ENCODE results near the gene STRADA. TPM values are rescaled to one million over a fixed set of nuclear protein-coding genes. Genes with fewer than 3 reads are reported as not detected.
A peak's percentile ranks its signal among the peaks of the same experiment; 100 is the strongest.

Gene STRADA
- total and polyA plus RNA-seq, 8 donors: 28.1 to 87.5 (median 80.6) TPM

- intact Hi-C loops (cut with DNase I): no loop called here
- ATAC-seq (no peak), DNase-seq (no peak)
- no peak overlapping the region for H3K27ac ChIP-seq
- no peak overlapping the region for H3K4me3 ChIP-seq
- no peak for TF ChIP-seq CTCF (IDR thresholded peaks at IDR 0.05)
- peaks cover 0 to 97% of the 10 kb centered on the region in 2 donors for H3K36me3 ChIP-seq
- H3K4me1 ChIP-seq: peaks cover 0 to 7% of the 10 kb centered on the region in 2 donors
- no peaks in the 10 kb centered on the region for H3K27me3 ChIP-seq
- no peaks in the 10 kb centered on the region for H3K9me3 ChIP-seq
Observed at GRCh38 chr17:63688396-63689020, 53.1 kb downstream of the STRADA start.

DNA sequence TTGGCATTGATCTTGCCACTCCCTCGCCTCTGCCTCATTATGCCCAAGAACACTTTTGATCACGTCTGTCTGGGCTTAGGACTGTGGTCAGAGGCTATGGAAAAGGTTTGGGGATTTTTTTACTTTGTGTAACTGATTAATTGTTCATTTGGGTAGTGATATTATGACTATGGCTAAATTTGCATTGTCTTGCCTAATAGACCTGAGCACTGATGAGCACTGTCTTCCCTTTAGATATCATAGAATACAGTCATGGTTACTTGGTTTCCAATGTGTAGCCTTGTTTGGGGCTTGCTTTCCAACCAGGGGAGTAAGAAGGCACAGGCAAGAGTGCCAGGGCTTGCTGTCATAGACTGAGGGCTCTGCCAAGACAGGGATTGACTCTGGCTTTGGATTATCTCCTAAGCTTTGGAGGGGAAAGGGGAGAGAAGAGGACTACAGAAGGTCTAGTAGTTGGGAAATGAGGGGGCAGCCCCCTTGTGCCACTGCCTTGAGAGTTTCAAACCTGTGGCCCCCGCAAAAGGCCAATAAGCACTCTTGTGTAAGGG lies 55.4 kb downstream of the STRADA start:
- peaks cover 5 to 22% of the 10 kb centered on the region in 2 donors for H3K4me1 ChIP-seq
- ATAC-seq (no peak), DNase-seq (no peak)
- H3K9me3 ChIP-seq: no peaks in the 10 kb centered on the region
- no peak for TF ChIP-seq CTCF (IDR thresholded peaks at IDR 0.05)
- H3K36me3 ChIP-seq: peaks cover 0 to 97% of the 10 kb centered on the region in 2 donors
- no peak overlapping the region for H3K27ac ChIP-seq
- no peaks in the 10 kb centered on the region for H3K27me3 ChIP-seq
- intact Hi-C loops (cut with DNase I): no loop called here
- no peak overlapping the region for H3K4me3 ChIP-seq

- peaks cover 0 to 93% of the 10 kb centered on the region in 2 donors for H3K36me3 ChIP-seq
- no peaks in the 10 kb centered on the region for H3K27me3 ChIP-seq
- no peak for TF ChIP-seq CTCF (IDR thresholded peaks at IDR 0.05)
- H3K4me3 ChIP-seq: no peak overlapping the region
- intact Hi-C loops (cut with DNase I): no loop called here
- no peak for DNase-seq
- no peak overlapping the region for H3K27ac ChIP-seq
- H3K4me1 ChIP-seq: peaks cover 6 to 26% of the 10 kb centered on the region in 2 donors
- H3K9me3 ChIP-seq: no peaks in the 10 kb centered on the region
- ATAC-seq: no peak
Observed at GRCh38 chr17:63685578-63685977, 56.0 kb downstream of the STRADA start.

GRCh38 chr17:63685041-63685440 lies 56.6 kb downstream of the STRADA start:
- Histone ChIP-seq H3K36me3 (peaks cover 0 to 88% of the 10 kb centered on the region in 2 donors), H3K27ac (no peak overlapping the region), H3K27me3 (no peaks in the 10 kb centered on the region), H3K4me1 (peaks cover 8 to 32% of the 10 kb centered on the region in 2 donors), H3K4me3 (no peak overlapping the region), H3K9me3 (no peaks in the 10 kb centered on the region)
- DNase-seq (no peak), ATAC-seq (peak; percentile 17)
- intact Hi-C loops (cut with DNase I): no loop called here
- TF ChIP-seq CTCF (IDR thresholded peaks at IDR 0.05): no peak

DNA sequence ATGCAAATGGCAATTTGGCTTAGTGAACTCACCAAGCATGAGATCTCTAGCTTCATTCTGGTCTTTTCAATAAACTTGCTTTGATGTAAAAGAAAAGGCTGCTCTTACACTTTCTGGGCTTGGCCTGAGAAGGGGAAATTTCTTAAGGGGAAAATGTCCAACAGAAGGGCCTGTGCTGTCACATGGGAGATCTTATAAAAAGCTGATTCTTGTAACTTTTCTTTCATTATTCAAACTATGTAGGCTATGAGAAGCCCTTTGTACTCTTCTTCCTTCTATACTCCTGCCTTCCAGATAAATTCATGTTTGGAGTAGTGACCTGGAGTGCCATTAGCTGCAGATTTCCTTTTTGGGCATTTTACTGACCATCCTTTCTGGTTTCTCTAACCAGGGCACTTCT lies 58.6 kb downstream of the STRADA start:
- Histone ChIP-seq H3K27me3 (no peaks in the 10 kb centered on the region), H3K9me3 (no peaks in the 10 kb centered on the region), H3K27ac (no peak overlapping the region), H3K4me1 (peaks cover 8 to 36% of the 10 kb centered on the region in 2 donors), H3K36me3 (peaks cover 0 to 78% of the 10 kb centered on the region in 2 donors), H3K4me3 (no peak overlapping the region)
- ATAC-seq (no peak), DNase-seq (no peak)
- intact Hi-C loops (cut with DNase I): no loop called here
- no peak for TF ChIP-seq CTCF (IDR thresholded peaks at IDR 0.05)

Data from left lung (tissue), 10 donors.